HEK293 (cell line): ENCODE results near the gene ITGA8.

Experiments
- BCL11A ChIP-seq: fragments of 450-650 bp; formaldehyde crosslinking; IDR thresholded peaks from 2 replicates; pipeline ENCODE4 v1.5.1; 2016; ENCODE audit warnings: low read depth, missing biosample characterization, missing genetic modification characterization
- INSM2 ChIP-seq: fragments of 450-650 bp; formaldehyde crosslinking; IDR thresholded peaks from 2 replicates; pipeline ENCODE4 v1.5.1; 2016; ENCODE audit warnings: missing biosample characterization, missing genetic modification characterization
- KLF8 ChIP-seq: fragments of 450-650 bp; formaldehyde crosslinking; IDR thresholded peaks from 2 replicates; pipeline ENCODE4 v1.5.1; 2016; ENCODE audit warnings: missing biosample characterization, missing genetic modification characterization
- SCRT1 ChIP-seq: fragments of 450-650 bp; formaldehyde crosslinking; IDR thresholded peaks from 2 replicates; pipeline ENCODE4 v1.5.1; 2016; ENCODE audit warnings: missing biosample characterization, missing genetic modification characterization, borderline replicate concordance
- YY1 ChIP-seq: fragments of 450-650 bp; formaldehyde crosslinking; IDR thresholded peaks from 2 replicates; pipeline ENCODE4 v1.5.1; 2018; ENCODE audit warnings: missing biosample characterization, missing genetic modification characterization
- ZBTB20 ChIP-seq: fragments of 450-650 bp; formaldehyde crosslinking; IDR thresholded peaks from 2 replicates; pipeline ENCODE4 v1.5.1; 2016; ENCODE audit warnings: missing biosample characterization, missing genetic modification characterization
- ZFHX2 ChIP-seq: fragments of 450-650 bp; formaldehyde crosslinking; conservative IDR thresholded peaks from 2 replicates; pipeline ENCODE4 v1.5.1; 2016; ENCODE audit warnings: missing biosample characterization, missing genetic modification characterization
- ZIC2 ChIP-seq: fragments of 450-650 bp; formaldehyde crosslinking; IDR thresholded peaks from 2 replicates; pipeline ENCODE4 v1.5.1; 2016; ENCODE audit warnings: missing biosample characterization, missing genetic modification characterization
- ZNF112 ChIP-seq: fragments of 450-650 bp; formaldehyde crosslinking; IDR thresholded peaks from 2 replicates; pipeline ENCODE4 v1.5.0; 2017; ENCODE audit warnings: missing biosample characterization, missing genetic modification characterization
- ZNF132 ChIP-seq: fragments of 450-650 bp; formaldehyde crosslinking; IDR thresholded peaks from 2 replicates; pipeline ENCODE4 v1.5.1; 2017; ENCODE audit warnings: missing biosample characterization, missing genetic modification characterization, borderline replicate concordance
- ZNF202 ChIP-seq: fragments of 450-650 bp; formaldehyde crosslinking; IDR thresholded peaks from 2 replicates; pipeline ENCODE4 v1.5.1; 2016; ENCODE audit warnings: missing biosample characterization, missing genetic modification characterization, borderline replicate concordance
- ZNF248 ChIP-seq: fragments of 450-650 bp; formaldehyde crosslinking; IDR thresholded peaks from 2 replicates; pipeline ENCODE4 v1.5.1; 2017; ENCODE audit warnings: missing biosample characterization, missing genetic modification characterization
- ZNF354C ChIP-seq: fragments of 450-650 bp; formaldehyde crosslinking; IDR thresholded peaks from 2 replicates; pipeline ENCODE4 v1.5.1; 2016; ENCODE audit warnings: missing biosample characterization, missing genetic modification characterization, low read depth, borderline replicate concordance
- ZNF433 ChIP-seq: fragments of 450-650 bp; formaldehyde crosslinking; IDR thresholded peaks from 2 replicates; pipeline ENCODE4 v1.5.1; 2016; ENCODE audit warnings: missing biosample characterization, missing genetic modification characterization, low read depth
- ZNF501 ChIP-seq: fragments of 450-650 bp; formaldehyde crosslinking; IDR thresholded peaks from 2 replicates; pipeline ENCODE4 v1.5.1; 2016; ENCODE audit warnings: missing biosample characterization, missing genetic modification characterization
- ZNF560 ChIP-seq: fragments of 450-650 bp; formaldehyde crosslinking; IDR thresholded peaks from 2 replicates; pipeline ENCODE4 v1.5.1; 2017; ENCODE audit warnings: missing biosample characterization, missing genetic modification characterization, borderline replicate concordance
- ZNF610 ChIP-seq: fragments of 450-650 bp; formaldehyde crosslinking; IDR thresholded peaks from 2 replicates; pipeline ENCODE4 v1.5.1; 2016; ENCODE audit warnings: missing biosample characterization, missing genetic modification characterization, borderline replicate concordance
- ZNF621 ChIP-seq: fragments of 450-650 bp; formaldehyde crosslinking; IDR thresholded peaks from 2 replicates; pipeline ENCODE4 v1.5.1; 2017; ENCODE audit warnings: missing biosample characterization, missing genetic modification characterization
- ZNF654 ChIP-seq: fragments of 450-650 bp; formaldehyde crosslinking; IDR thresholded peaks from 2 replicates; pipeline ENCODE4 v1.5.1; 2016; ENCODE audit warnings: low read depth, missing biosample characterization, missing genetic modification characterization
- ZNF670 ChIP-seq: fragments of 450-650 bp; formaldehyde crosslinking; IDR thresholded peaks from 2 replicates; pipeline ENCODE4 v1.5.1; 2016; ENCODE audit warnings: missing biosample characterization, missing genetic modification characterization, low read depth
- ZNF792 ChIP-seq: fragments of 450-650 bp; formaldehyde crosslinking; IDR thresholded peaks from 2 replicates; pipeline ENCODE4 v1.5.1; 2016; ENCODE audit warnings: missing biosample characterization, missing genetic modification characterization
- TF ChIP-seq, protein P1 (sequence below): fragments of 450-650 bp; formaldehyde crosslinking; conservative IDR thresholded peaks from 2 replicates; pipeline ENCODE4 v1.5.1; 2016; ENCODE audit warnings: low read depth, missing biosample characterization, missing genetic modification characterization
- TF ChIP-seq, protein P2 (sequence below): fragments of 450-650 bp; formaldehyde crosslinking; IDR thresholded peaks from 2 replicates; pipeline ENCODE4; 2016; ENCODE audit warnings: missing biosample characterization, missing genetic modification characterization
- TF ChIP-seq, protein P3 (sequence below): fragments of 450-650 bp; formaldehyde crosslinking; IDR thresholded peaks from 2 replicates; pipeline ENCODE4 v1.5.1; 2016; ENCODE audit warnings: missing biosample characterization, missing genetic modification characterization
- TF ChIP-seq, protein P4 (sequence below): fragments of 450-650 bp; formaldehyde crosslinking; IDR thresholded peaks from 2 replicates; pipeline ENCODE4 v1.5.1; 2016; ENCODE audit warnings: missing biosample characterization, missing genetic modification characterization
- TF ChIP-seq, protein P5 (sequence below): fragments of 450-650 bp; formaldehyde crosslinking; IDR thresholded peaks from 2 replicates; pipeline ENCODE4 v1.5.1; 2017; ENCODE audit warnings: missing biosample characterization, missing genetic modification characterization

The ITGA8 gene

DNA sequence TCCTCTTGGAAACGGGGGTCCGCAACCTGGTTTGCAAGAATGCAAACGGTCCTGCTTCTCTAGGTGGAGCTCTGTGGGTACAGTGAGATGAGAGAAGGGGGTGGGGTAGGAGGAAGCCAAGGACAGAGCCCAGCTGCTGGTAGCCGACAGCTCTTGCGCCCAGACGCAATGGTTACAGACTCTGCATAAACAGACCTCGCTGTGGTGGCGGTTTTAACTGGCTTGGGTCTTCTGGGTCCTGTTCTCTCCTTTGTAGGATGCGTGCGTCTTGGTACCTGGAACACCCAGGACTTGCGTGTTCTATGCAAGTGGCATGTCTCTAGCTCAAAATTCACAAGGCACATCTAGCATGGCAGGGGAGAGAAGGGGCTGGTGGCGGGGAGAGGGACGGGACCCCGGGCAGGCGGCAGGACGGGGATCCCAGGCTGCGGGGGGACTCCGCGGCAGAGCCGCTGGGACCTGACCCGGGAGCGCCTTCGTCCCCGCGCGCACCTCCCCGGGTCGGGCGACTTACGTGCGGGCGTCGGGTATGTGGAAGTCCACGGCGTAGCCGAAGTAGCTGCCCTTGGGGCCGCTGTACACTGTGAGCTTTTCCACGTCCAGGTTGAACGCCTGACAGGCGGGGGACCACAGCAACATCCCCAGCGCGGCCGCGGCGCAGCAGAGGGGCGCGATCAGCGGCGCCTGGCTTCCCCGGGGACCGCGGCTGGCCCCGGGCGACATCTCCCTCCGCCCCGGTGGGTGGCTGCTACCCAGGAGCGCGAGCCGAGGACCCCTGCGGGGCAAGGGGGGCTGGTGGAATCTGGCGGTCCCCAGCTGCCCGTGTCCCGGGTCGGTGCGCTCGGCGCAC lies 448 bp downstream of the ITGA8 start (continued):
- TF ChIP-seq, protein P1, sequence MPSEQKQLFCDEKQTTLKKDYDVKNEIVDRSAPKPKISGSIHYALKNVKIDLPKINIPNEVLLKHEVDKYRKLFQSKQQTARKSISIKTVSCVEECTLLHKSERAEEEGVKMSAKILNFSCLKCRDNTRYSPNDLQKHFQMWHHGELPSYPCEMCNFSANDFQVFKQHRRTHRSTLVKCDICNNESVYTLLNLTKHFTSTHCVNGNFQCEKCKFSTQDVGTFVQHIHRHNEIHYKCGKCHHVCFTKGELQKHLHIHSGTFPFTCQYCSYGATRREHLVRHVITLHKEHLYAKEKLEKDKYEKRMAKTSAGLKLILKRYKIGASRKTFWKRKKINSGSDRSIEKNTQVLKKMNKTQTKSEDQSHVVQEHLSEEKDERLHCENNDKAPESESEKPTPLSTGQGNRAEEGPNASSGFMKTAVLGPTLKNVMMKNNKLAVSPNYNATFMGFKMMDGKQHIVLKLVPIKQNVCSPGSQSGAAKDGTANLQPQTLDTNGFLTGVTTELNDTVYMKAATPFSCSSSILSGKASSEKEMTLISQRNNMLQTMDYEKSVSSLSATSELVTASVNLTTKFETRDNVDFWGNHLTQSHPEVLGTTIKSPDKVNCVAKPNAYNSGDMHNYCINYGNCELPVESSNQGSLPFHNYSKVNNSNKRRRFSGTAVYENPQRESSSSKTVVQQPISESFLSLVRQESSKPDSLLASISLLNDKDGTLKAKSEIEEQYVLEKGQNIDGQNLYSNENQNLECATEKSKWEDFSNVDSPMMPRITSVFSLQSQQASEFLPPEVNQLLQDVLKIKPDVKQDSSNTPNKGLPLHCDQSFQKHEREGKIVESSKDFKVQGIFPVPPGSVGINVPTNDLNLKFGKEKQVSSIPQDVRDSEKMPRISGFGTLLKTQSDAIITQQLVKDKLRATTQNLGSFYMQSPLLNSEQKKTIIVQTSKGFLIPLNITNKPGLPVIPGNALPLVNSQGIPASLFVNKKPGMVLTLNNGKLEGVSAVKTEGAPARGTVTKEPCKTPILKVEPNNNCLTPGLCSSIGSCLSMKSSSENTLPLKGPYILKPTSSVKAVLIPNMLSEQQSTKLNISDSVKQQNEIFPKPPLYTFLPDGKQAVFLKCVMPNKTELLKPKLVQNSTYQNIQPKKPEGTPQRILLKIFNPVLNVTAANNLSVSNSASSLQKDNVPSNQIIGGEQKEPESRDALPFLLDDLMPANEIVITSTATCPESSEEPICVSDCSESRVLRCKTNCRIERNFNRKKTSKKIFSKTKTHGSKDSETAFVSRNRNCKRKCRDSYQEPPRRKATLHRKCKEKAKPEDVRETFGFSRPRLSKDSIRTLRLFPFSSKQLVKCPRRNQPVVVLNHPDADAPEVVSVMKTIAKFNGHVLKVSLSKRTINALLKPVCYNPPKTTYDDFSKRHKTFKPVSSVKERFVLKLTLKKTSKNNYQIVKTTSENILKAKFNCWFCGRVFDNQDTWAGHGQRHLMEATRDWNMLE (tag by site-specific recombination), result no peak
- no peak for TF ChIP-seq ZNF202 (tag by site-specific recombination)
- TF ChIP-seq, protein P2, sequence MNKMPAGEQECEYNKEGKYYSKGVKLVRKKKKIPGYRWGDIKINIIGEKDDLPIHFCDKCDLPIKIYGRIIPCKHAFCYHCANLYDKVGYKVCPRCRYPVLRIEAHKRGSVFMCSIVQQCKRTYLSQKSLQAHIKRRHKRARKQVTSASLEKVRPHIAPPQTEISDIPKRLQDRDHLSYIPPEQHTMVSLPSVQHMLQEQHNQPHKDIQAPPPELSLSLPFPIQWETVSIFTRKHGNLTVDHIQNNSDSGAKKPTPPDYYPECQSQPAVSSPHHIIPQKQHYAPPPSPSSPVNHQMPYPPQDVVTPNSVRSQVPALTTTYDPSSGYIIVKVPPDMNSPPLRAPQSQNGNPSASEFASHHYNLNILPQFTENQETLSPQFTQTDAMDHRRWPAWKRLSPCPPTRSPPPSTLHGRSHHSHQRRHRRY (tag by site-specific recombination), result no peak
- TF ChIP-seq ZNF248 (tag by site-specific recombination), result no peak
- TF ChIP-seq, protein P3, sequence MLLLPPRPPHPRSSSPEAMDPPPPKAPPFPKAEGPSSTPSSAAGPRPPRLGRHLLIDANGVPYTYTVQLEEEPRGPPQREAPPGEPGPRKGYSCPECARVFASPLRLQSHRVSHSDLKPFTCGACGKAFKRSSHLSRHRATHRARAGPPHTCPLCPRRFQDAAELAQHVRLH, result no peak
- no peak for TF ChIP-seq YY1 (tag by site-specific recombination)
- no peak for TF ChIP-seq BCL11A (tag by site-specific recombination)
- TF ChIP-seq SCRT1 (tag by site-specific recombination), result no peak
- no peak for TF ChIP-seq ZNF132 (tag by site-specific recombination)
- no peak for TF ChIP-seq ZNF501 (tag by site-specific recombination)
- TF ChIP-seq, protein P4, sequence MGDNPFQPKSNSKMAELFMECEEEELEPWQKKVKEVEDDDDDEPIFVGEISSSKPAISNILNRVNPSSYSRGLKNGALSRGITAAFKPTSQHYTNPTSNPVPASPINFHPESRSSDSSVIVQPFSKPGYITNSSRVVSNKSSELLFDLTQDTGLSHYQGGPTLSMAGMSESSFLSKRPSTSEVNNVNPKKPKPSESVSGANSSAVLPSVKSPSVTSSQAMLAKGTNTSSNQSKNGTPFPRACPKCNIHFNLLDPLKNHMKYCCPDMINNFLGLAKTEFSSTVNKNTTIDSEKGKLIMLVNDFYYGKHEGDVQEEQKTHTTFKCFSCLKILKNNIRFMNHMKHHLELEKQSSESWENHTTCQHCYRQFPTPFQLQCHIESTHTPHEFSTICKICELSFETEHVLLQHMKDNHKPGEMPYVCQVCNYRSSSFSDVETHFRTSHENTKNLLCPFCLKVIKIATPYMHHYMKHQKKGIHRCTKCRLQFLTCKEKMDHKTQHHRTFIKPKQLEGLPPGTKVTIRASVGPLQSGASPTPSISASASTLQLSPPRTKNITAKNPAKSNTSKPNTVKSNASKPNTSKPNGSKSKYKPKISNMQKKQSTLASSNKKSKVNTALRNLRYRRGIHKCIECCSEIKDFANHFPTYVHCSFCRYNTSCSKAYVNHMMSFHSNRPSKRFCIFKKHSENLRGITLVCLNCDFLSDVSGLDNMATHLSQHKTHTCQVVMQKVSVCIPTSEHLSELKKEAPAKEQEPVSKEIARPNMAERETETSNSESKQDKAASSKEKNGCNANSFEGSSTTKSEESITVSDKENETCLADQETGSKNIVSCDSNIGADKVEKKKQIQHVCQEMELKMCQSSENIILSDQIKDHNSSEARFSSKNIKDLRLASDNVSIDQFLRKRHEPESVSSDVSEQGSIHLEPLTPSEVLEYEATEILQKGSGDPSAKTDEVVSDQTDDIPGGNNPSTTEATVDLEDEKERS (tag by site-specific recombination), result no peak
- no peak for TF ChIP-seq ZNF670
- TF ChIP-seq KLF8 (tag by site-specific recombination), result no peak
- no peak for TF ChIP-seq ZNF354C (tag by site-specific recombination)
- TF ChIP-seq INSM2 (tag by site-specific recombination), result no peak
- no peak for TF ChIP-seq ZNF433 (tag by site-specific recombination)
- no peak for TF ChIP-seq ZNF654 (tag by site-specific recombination)
- TF ChIP-seq, protein P5, sequence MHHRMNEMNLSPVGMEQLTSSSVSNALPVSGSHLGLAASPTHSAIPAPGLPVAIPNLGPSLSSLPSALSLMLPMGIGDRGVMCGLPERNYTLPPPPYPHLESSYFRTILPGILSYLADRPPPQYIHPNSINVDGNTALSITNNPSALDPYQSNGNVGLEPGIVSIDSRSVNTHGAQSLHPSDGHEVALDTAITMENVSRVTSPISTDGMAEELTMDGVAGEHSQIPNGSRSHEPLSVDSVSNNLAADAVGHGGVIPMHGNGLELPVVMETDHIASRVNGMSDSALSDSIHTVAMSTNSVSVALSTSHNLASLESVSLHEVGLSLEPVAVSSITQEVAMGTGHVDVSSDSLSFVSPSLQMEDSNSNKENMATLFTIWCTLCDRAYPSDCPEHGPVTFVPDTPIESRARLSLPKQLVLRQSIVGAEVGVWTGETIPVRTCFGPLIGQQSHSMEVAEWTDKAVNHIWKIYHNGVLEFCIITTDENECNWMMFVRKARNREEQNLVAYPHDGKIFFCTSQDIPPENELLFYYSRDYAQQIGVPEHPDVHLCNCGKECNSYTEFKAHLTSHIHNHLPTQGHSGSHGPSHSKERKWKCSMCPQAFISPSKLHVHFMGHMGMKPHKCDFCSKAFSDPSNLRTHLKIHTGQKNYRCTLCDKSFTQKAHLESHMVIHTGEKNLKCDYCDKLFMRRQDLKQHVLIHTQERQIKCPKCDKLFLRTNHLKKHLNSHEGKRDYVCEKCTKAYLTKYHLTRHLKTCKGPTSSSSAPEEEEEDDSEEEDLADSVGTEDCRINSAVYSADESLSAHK, result no peak
- no peak for TF ChIP-seq ZNF610
- no peak for TF ChIP-seq ZNF621 (tag by site-specific recombination)
- TF ChIP-seq ZFHX2 (tag by site-specific recombination), result peak; percentile 47
- peak; percentile 64; the same call in 1 of the 2 replicates for TF ChIP-seq ZBTB20 (tag by site-specific recombination)
- no peak for TF ChIP-seq ZNF560 (tag by site-specific recombination)
- TF ChIP-seq ZNF792 (tag by site-specific recombination), result no peak
- peak; percentile 62; the same call in 1 of the 2 replicates for TF ChIP-seq ZIC2 (tag by site-specific recombination)
- no peak for TF ChIP-seq ZNF112 (tag by site-specific recombination)
